DND-41 (cell line): ENCODE measurements around the gene SLC35F3.

Source experiments
- ATAC-seq: fragments of 200-7000 bp; cut with Tn5 transposase; 3 replicates; pipeline ENCODE4 v1.9.1; 2021; ENCODE audit warnings: low read depth; ENCODE audit not compliant: insufficient read depth
- DNase-seq: peaks from one replicate; pipeline ENCODE4 v3.0.0-alpha.2; 2020
- H2AFZ ChIP-seq: 2 replicates; pipeline ENCODE4 v1.6.0; 2012; ENCODE audit warnings: low read depth, low read length
- H3K27ac ChIP-seq: 2 replicates; pipeline ENCODE4 v1.5.1; 2012; ENCODE audit warnings: low read length, inconsistent platforms
- H3K27me3 ChIP-seq: fragments of 200-600 bp; sonication (generic); 2 replicates; pipeline ENCODE4 v1.6.0; 2012; ENCODE audit warnings: low read length, mild to moderate bottlenecking, inconsistent platforms; ENCODE audit not compliant: insufficient read depth, poor library complexity
- H3K36me3 ChIP-seq: 2 replicates; pipeline ENCODE4 v1.5.1; 2012; ENCODE audit warnings: low read length, inconsistent platforms; ENCODE audit not compliant: insufficient read depth
- H3K4me1 ChIP-seq: 2 replicates; pipeline ENCODE4 v1.5.1; 2012; ENCODE audit warnings: mild to moderate bottlenecking, low read length; ENCODE audit not compliant: insufficient read depth
- H3K4me2 ChIP-seq: 2 replicates; pipeline ENCODE4 v1.6.0; 2012; ENCODE audit warnings: mild to moderate bottlenecking, moderate library complexity, low read length, inconsistent platforms; ENCODE audit not compliant: insufficient read depth
- H3K4me3 ChIP-seq, 2 experiments: fragments of 200-600 bp in 1 of 2; shearing (Covaris generic) in 1 of 2; 2 replicates each; pipeline ENCODE4 v1.5.1; 2012 to 2016; ENCODE audit warnings: inconsistent platforms in 2 of 2, low read length in 2 of 2, mild to moderate bottlenecking in 2 of 2, low read depth in 1 of 2, moderate library complexity in 1 of 2
- H3K79me2 ChIP-seq: 2 replicates; pipeline ENCODE4 v1.6.0; 2012; ENCODE audit warnings: low read length, inconsistent platforms; ENCODE audit not compliant: insufficient read depth
- H3K9ac ChIP-seq: 2 replicates; pipeline ENCODE4 v1.6.0; 2012; ENCODE audit warnings: low read depth, mild to moderate bottlenecking, inconsistent platforms, low read length, moderate library complexity
- H3K9me3 ChIP-seq: 2 replicates; pipeline ENCODE4 v1.5.1; 2012; ENCODE audit warnings: low read length, moderate library complexity, mild to moderate bottlenecking, inconsistent platforms; ENCODE audit not compliant: insufficient read depth, severe bottlenecking
- H4K20me1 ChIP-seq: 2 replicates; pipeline ENCODE4 v1.6.0; 2012; ENCODE audit warnings: low read length; ENCODE audit not compliant: insufficient read depth
- EZH2 ChIP-seq: IDR thresholded peaks from 3 replicates; pipeline ENCODE4 v1.6.1; 2012; ENCODE audit warnings: borderline replicate concordance, low read depth, mild to moderate bottlenecking, moderate library complexity, low read length, inconsistent platforms; ENCODE audit not compliant: severe bottlenecking
- TF ChIP-seq, protein P1 (sequence below): IDR thresholded peaks from 2 replicates; pipeline ENCODE4 v1.5.1; 2012; ENCODE audit warnings: borderline replicate concordance, low read length, moderate library complexity, mild to moderate bottlenecking; ENCODE audit not compliant: poor library complexity, severe bottlenecking; ENCODE audit errors: extremely low read depth

SLC35F3 gene

GRCh38 chr1:234261545-234261944 lies 357.1 kb downstream of the SLC35F3 start:
- no peaks in the 10 kb centered on the region for H3K9me3 ChIP-seq
- H3K4me3 ChIP-seq = no peak overlapping the region
- no peak overlapping the region for H3K4me2 ChIP-seq
- DNase-seq (no peak), ATAC-seq (no peak)
- no peak overlapping the region for H3K9ac ChIP-seq
- H3K36me3 ChIP-seq = no peaks in the 10 kb centered on the region
- H3K27me3 ChIP-seq = no peaks in the 10 kb centered on the region
- H3K4me1 ChIP-seq = no peaks in the 10 kb centered on the region
- no peak overlapping the region for H2AFZ ChIP-seq
- TF ChIP-seq EZH2 = no peak
- TF ChIP-seq, protein P1, sequence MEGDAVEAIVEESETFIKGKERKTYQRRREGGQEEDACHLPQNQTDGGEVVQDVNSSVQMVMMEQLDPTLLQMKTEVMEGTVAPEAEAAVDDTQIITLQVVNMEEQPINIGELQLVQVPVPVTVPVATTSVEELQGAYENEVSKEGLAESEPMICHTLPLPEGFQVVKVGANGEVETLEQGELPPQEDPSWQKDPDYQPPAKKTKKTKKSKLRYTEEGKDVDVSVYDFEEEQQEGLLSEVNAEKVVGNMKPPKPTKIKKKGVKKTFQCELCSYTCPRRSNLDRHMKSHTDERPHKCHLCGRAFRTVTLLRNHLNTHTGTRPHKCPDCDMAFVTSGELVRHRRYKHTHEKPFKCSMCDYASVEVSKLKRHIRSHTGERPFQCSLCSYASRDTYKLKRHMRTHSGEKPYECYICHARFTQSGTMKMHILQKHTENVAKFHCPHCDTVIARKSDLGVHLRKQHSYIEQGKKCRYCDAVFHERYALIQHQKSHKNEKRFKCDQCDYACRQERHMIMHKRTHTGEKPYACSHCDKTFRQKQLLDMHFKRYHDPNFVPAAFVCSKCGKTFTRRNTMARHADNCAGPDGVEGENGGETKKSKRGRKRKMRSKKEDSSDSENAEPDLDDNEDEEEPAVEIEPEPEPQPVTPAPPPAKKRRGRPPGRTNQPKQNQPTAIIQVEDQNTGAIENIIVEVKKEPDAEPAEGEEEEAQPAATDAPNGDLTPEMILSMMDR = no peak
- H3K79me2 ChIP-seq = no peaks in the 10 kb centered on the region
- no peaks in the 10 kb centered on the region for H4K20me1 ChIP-seq
- H3K27ac ChIP-seq = no peak overlapping the region

GRCh38 chr1:234262007-234262753 lies 357.7 kb downstream of the SLC35F3 start:
- no peak overlapping the region for H3K9ac ChIP-seq
- H3K36me3 ChIP-seq = no peaks in the 10 kb centered on the region
- no peak overlapping the region for H3K27ac ChIP-seq
- H3K4me1 ChIP-seq = no peaks in the 10 kb centered on the region
- TF ChIP-seq EZH2 = no peak
- TF ChIP-seq, protein P1 = no peak
- no peaks in the 10 kb centered on the region for H3K79me2 ChIP-seq
- H3K4me2 ChIP-seq = no peak overlapping the region
- no peaks in the 10 kb centered on the region for H4K20me1 ChIP-seq
- no peak overlapping the region for H3K4me3 ChIP-seq
- DNase-seq (no peak), ATAC-seq (no peak)
- no peak overlapping the region for H2AFZ ChIP-seq
- no peaks in the 10 kb centered on the region for H3K9me3 ChIP-seq
- H3K27me3 ChIP-seq = no peaks in the 10 kb centered on the region

DNA sequence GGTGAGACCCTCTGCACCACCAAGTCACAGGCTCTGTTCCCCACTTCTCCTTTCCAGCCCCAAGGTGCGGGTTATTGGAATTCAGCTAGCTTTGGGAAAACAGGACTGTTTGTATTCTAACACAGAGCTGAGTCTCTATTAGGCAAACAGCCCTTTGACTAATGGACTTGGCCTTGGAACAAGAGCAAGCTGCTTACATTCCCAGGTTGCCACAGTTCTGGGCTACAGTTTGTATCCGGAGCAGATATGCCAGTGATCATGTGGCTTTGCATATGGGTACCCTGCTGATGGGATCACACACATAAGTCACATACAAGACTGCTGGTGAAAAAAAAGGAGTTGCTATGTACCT lies 358.3 kb downstream of the SLC35F3 start:
- Histone ChIP-seq H4K20me1 (no peaks in the 10 kb centered on the region), H3K79me2 (no peaks in the 10 kb centered on the region), H3K4me1 (no peaks in the 10 kb centered on the region), H3K27ac (no peak overlapping the region), H3K36me3 (no peaks in the 10 kb centered on the region), H3K4me3 (no peak overlapping the region), H3K4me2 (no peak overlapping the region), H2AFZ (no peak overlapping the region), H3K9me3 (no peaks in the 10 kb centered on the region), H3K9ac (no peak overlapping the region), H3K27me3 (no peaks in the 10 kb centered on the region)
- no peak for TF ChIP-seq EZH2
- TF ChIP-seq, protein P1 = no peak
- no peak for ATAC-seq
- DNase-seq = no peak
